Upper lobe of left lung (tissue), 6 donors: ENCODE measurements around the gene RAB33B. TPM values are rescaled to one million over a fixed set of nuclear protein-coding genes. Genes with fewer than 3 reads are reported as not detected.

Experiments used
- ATAC-seq, 2 donors: fragments of 200-7000 bp; cut with Tn5 transposase; one replicate each; pipeline ENCODE4 v1.9.1; 2022; ENCODE audit warnings: mild to moderate bottlenecking in 2 of 2, moderate library complexity in 2 of 2; ENCODE audit not compliant: low FRiP score in 2 of 2
- DNase-seq, 2 donors: peaks; one replicate each; pipeline ENCODE4 v3.0.0-alpha.2; 2019 to 2020
- H3K27ac ChIP-seq, 4 donors: fragments of 200-600 bp; sonication (generic); one replicate each; pipeline ENCODE4 v1.5.1; 2016 to 2019
- H3K27me3 ChIP-seq, 4 donors: fragments of 200-600 bp; sonication (generic); one replicate each; pipeline ENCODE4 v1.5.1; 2017 to 2019
- H3K36me3 ChIP-seq, 4 donors: fragments of 200-600 bp; sonication (generic); one replicate each; pipeline ENCODE4 v1.5.1; 2016 to 2019
- H3K4me1 ChIP-seq, 4 donors: fragments of 200-600 bp; sonication (generic); one replicate each; pipeline ENCODE4 v1.5.1; 2018 to 2019
- H3K4me3 ChIP-seq, 4 donors: fragments of 200-600 bp; sonication (generic); one replicate each; pipeline ENCODE4 v1.5.1; 2017 to 2019; ENCODE audit warnings: mild to moderate bottlenecking in 2 of 4, moderate library complexity in 1 of 4
- H3K9me3 ChIP-seq, 4 donors: fragments of 200-600 bp; sonication (generic); one replicate each; pipeline ENCODE4 v1.5.1; 2018 to 2019
- CTCF ChIP-seq, 6 experiments: fragments of 450-650 bp in 4 of 6; fragments of 200-600 bp in 2 of 6; sonication (generic) in 2 of 6; IDR thresholded peaks; one replicate each; pipeline ENCODE4 v1.5.1; 2016 to 2019; ENCODE audit warnings: antibody characterized with exemption in 6 of 6
- EP300 ChIP-seq, 4 donors: sonication (generic); formaldehyde crosslinking; IDR thresholded peaks; one replicate each; pipeline ENCODE4 v1.5.1; 2017; ENCODE audit warnings: antibody characterized with exemption in 4 of 4, control low read depth in 2 of 4
- POLR2A ChIP-seq, 4 donors: fragments of 450-650 bp; IDR thresholded peaks; one replicate each; pipeline ENCODE4 v1.5.1; 2016 to 2017; ENCODE audit warnings: antibody characterized with exemption in 4 of 4, mild to moderate bottlenecking in 2 of 4
- POLR2AphosphoS5 ChIP-seq, 2 donors: sonication (generic); formaldehyde crosslinking; IDR thresholded peaks; one replicate each; pipeline ENCODE4 v1.5.1; 2017; ENCODE audit warnings: antibody characterized with exemption in 2 of 2
- WGBS, 2 donors: methylation state at CpG; one replicate each; pipeline ENCODE4 v1.1.5; 2017 to 2018; 5-methylcytosine and 5-hydroxymethylcytosine counted together
- total RNA-seq, 6 donors: library from RNA; depleted of rRNA in 4 of 6; stranded (reverse); fragments of >200 nt in 4 of 6; gene quantifications; one replicate each; pipeline versions ENCODE4 v1.1.0 to v1.2.1, GENCODE V29; 2016 to 2021
- donor health status: DM: no; HTN: no; CAD: no; lungs with moderate emphysema.
- donor health status: DM: no; HTN: yes; CAD: no; lungs with severe emphysema.

The RAB33B gene
- total RNA-seq, 6 donors from 2014 or later, result 8.3 to 19.1 (median 9.4) TPM

GRCh38 chr4:139419388-139419914 lies 34.5 kb upstream of the RAB33B start:
- TF ChIP-seq EP300 (IDR thresholded peaks at IDR 0.05) (peak in 3 of 4 donors; percentile 72 to 92 (median 92)), CTCF (IDR thresholded peaks at IDR 0.05) (no peak), POLR2AphosphoS5 (IDR thresholded peaks at IDR 0.05) (peak; percentile 56 to 98)

DNA sequence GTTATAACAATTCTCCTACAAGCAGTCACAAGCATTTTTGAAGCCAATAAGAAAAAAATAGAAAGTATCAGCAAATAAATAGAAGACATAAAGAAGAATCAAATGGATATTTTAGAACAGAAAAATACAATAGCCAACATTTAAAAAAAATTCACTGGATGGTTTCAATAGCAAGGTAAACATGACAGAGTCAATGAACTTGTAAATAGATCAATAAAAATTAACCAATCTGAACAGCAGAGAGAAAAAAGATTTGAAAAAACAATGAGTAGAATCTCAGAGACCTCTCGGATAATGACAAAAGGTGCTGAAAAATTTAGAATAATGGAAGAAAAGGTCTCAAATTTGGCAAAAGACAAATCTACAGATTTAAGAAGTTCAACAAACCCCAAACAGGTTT lies 33.3 kb upstream of the RAB33B start:
- H3K27me3 ChIP-seq, result no peaks in the 10 kb centered on the region
- no peak for TF ChIP-seq POLR2AphosphoS5 (IDR thresholded peaks at IDR 0.05)
- no peak for TF ChIP-seq POLR2A (IDR thresholded peaks at IDR 0.05)
- TF ChIP-seq CTCF (IDR thresholded peaks at IDR 0.05), result no peak
- TF ChIP-seq EP300 (IDR thresholded peaks at IDR 0.05), result no peak
- H3K4me3 ChIP-seq, result no peak overlapping the region
- H3K9me3 ChIP-seq, result no peaks in the 10 kb centered on the region
- no peaks in the 10 kb centered on the region for H3K36me3 ChIP-seq
- H3K27ac ChIP-seq, result no peak overlapping the region
- DNase-seq (no peak), ATAC-seq (no peak)
- peaks cover 0 to 13% (median 7%) of the 10 kb centered on the region in 4 donors for H3K4me1 ChIP-seq
- WGBS, 2 donors, result 94 to 100% methylated on average over 1 of the region's 1 CpG

More at GRCh38 chr4:139419388-139419914, 34.5 kb upstream of the RAB33B start:
- H3K27me3 ChIP-seq, result no peaks in the 10 kb centered on the region
- H3K4me1 ChIP-seq, result peaks cover 0 to 13% (median 7%) of the 10 kb centered on the region in 4 donors
- peak overlapping the region; percentile 14 to 82 (median 74) for H3K27ac ChIP-seq
- no peaks in the 10 kb centered on the region for H3K36me3 ChIP-seq
- WGBS, 2 donors, result 32 to 46% methylated on average over 2 of the region's 2 CpGs
- H3K4me3 ChIP-seq, result no peak overlapping the region
- ATAC-seq (peak; percentile 67 to 86), DNase-seq (peak in 1 of 2 donors; percentile 64)
- peaks cover 0 to 4% (median 2%) of the 10 kb centered on the region in 4 donors for H3K9me3 ChIP-seq

- Histone ChIP-seq H3K9me3 (peaks cover 0 to 18% (median 5%) of the 10 kb centered on the region in 4 donors), H3K36me3 (no peaks in the 10 kb centered on the region), H3K27me3 (no peaks in the 10 kb centered on the region), H3K4me3 (no peak overlapping the region), H3K27ac (no peak overlapping the region), H3K4me1 (no peaks in the 10 kb centered on the region)
- 97% methylated on average over 23 of the region's 23 CpGs for WGBS, 2 donors
- peak in 1 of 2 donors; percentile 59 for DNase-seq
- no peak for ATAC-seq
- TF ChIP-seq CTCF (IDR thresholded peaks at IDR 0.05), result no peak
- no peak for TF ChIP-seq POLR2A (IDR thresholded peaks at IDR 0.05)
These were observed 17.8 kb upstream of the RAB33B start for GRCh38 chr4:139436122-139436521.

- TF ChIP-seq EP300 (IDR thresholded peaks at IDR 0.05) (no peak), CTCF (IDR thresholded peaks at IDR 0.05) (no peak), POLR2A (IDR thresholded peaks at IDR 0.05) (no peak), POLR2AphosphoS5 (IDR thresholded peaks at IDR 0.05) (no peak)
- H3K4me1 ChIP-seq, result no peaks in the 10 kb centered on the region
These were observed 15.8 kb upstream of the RAB33B start for GRCh38 chr4:139438141-139438540.

DNA sequence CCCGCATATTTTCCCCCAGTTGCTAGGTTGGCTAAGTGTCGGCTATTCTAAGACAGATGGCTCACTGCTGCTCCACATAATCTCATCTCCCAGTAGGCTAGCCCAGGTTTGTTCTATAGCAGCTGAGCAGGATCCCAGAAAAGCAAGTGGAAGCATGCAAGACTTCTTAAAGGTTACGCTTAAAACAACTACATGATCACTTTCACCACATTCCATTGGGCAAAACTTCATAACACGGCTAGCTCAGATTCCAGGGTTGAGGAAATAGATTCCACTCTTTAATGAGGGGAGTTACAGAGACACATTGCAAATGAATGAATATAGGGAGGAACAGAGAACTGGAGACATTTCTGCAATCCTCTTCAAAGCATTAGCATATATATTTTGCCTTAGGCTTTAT lies 12.9 kb upstream of the RAB33B start:
- WGBS, 2 donors, result 100% methylated on average over 4 of the region's 4 CpGs
- Histone ChIP-seq H3K36me3 (no peaks in the 10 kb centered on the region), H3K9me3 (peaks cover 0 to 15% (median 5%) of the 10 kb centered on the region in 4 donors), H3K4me3 (no peak overlapping the region), H3K27me3 (no peaks in the 10 kb centered on the region), H3K27ac (no peak overlapping the region), H3K4me1 (no peaks in the 10 kb centered on the region)
- ATAC-seq (no peak), DNase-seq (no peak)
- TF ChIP-seq CTCF (IDR thresholded peaks at IDR 0.05) (no peak), POLR2A (IDR thresholded peaks at IDR 0.05) (no peak), EP300 (IDR thresholded peaks at IDR 0.05) (no peak), POLR2AphosphoS5 (IDR thresholded peaks at IDR 0.05) (no peak)

More at GRCh38 chr4:139438141-139438540, 15.8 kb upstream of the RAB33B start:
- DNase-seq (no peak), ATAC-seq (no peak)
- Histone ChIP-seq H3K9me3 (peaks cover 0 to 15% (median 5%) of the 10 kb centered on the region in 4 donors), H3K36me3 (no peaks in the 10 kb centered on the region), H3K27ac (no peak overlapping the region), H3K27me3 (no peaks in the 10 kb centered on the region), H3K4me3 (no peak overlapping the region)
- WGBS, 2 donors, result 87 to 95% methylated on average over 2 of the region's 2 CpGs
